HepG2 (cell line): Measurements from ENCODE around the gene HSD11B1L. TPM values are rescaled to one million over a fixed set of nuclear protein-coding genes. Genes with fewer than 3 reads are reported as not detected.

ENCODE experiments used
- AGO1 ChIP-seq: fragments of 200-400 bp; formaldehyde crosslinking; IDR thresholded peaks from 2 replicates; pipeline ENCODE4 v1.6.1; 2017; ENCODE audit warnings: mild to moderate bottlenecking, low read depth, low read length, moderate library complexity; ENCODE audit not compliant: poor library complexity, severe bottlenecking
- CAMTA2 ChIP-seq: sonication (generic); formaldehyde crosslinking; IDR thresholded peaks from 2 replicates; pipeline ENCODE4 v1.4.0; 2020; ENCODE audit warnings: mild to moderate bottlenecking, missing genetic modification reagents, borderline replicate concordance
- E2F5 ChIP-seq: sonication (generic); formaldehyde crosslinking; conservative IDR thresholded peaks from 2 replicates; pipeline ENCODE4 v1.4.0; 2020; ENCODE audit warnings: missing genetic modification reagents
- FOSL2 ChIP-seq: sonication (generic); formaldehyde crosslinking; IDR thresholded peaks from 2 replicates; pipeline ENCODE4 v1.4.0; 2020; ENCODE audit warnings: missing genetic modification reagents
- HNF1B ChIP-seq: sonication (generic); formaldehyde crosslinking; IDR thresholded peaks from 2 replicates; pipeline ENCODE4 v1.5.1; 2020; ENCODE audit warnings: mild to moderate bottlenecking, moderate library complexity, missing genetic modification reagents
- HNRNPK ChIP-seq: fragments of 200-400 bp; formaldehyde crosslinking; IDR thresholded peaks from 2 replicates; pipeline ENCODE4 v1.6.1; 2018; ENCODE audit warnings: low read length, low read depth, moderate library complexity, mild to moderate bottlenecking; ENCODE audit not compliant: poor library complexity, severe bottlenecking
- KLF11 ChIP-seq: IDR thresholded peaks from 2 replicates; pipeline ENCODE4 v1.6.1; 2016; ENCODE audit warnings: missing compliant biosample characterization
- KLF12 ChIP-seq: sonication (generic); formaldehyde crosslinking; IDR thresholded peaks from 2 replicates; pipeline ENCODE4 v1.4.0; 2020; ENCODE audit warnings: missing genetic modification reagents, borderline replicate concordance
- MXD4 ChIP-seq: IDR thresholded peaks from 2 replicates; pipeline ENCODE4 v1.6.1; 2016; ENCODE audit warnings: mild to moderate bottlenecking, missing biosample characterization, missing genetic modification reagents
- RXRB ChIP-seq: IDR thresholded peaks from 2 replicates; pipeline ENCODE4 v1.6.1; 2016; ENCODE audit warnings: borderline replicate concordance, missing genetic modification reagents, missing compliant biosample characterization
- SCMH1 ChIP-seq: sonication (generic); formaldehyde crosslinking; IDR thresholded peaks from 2 replicates; pipeline ENCODE4 v1.9.0; 2021; ENCODE audit warnings: missing genetic modification reagents, mild to moderate bottlenecking, borderline replicate concordance
- SMYD3 ChIP-seq: sonication (generic); formaldehyde crosslinking; IDR thresholded peaks from 2 replicates; pipeline ENCODE4 v1.8.1; 2023; ENCODE audit warnings: mild to moderate bottlenecking, missing genetic modification reagents
- TBX3 ChIP-seq: fragments of 450-650 bp; IDR thresholded peaks from 2 replicates; pipeline ENCODE4 v1.6.1; 2017; ENCODE audit warnings: antibody characterized with exemption, mild to moderate bottlenecking, inconsistent platforms, borderline replicate concordance
- THAP11 ChIP-seq: IDR thresholded peaks from 2 replicates; pipeline ENCODE4 v1.6.1; 2016; ENCODE audit warnings: missing biosample characterization, missing genetic modification reagents
- ZFP36 ChIP-seq: fragments of 150-350 bp; IDR thresholded peaks from 2 replicates; pipeline ENCODE4 v1.6.1; 2018; ENCODE audit warnings: borderline replicate concordance, low read length, low read depth; ENCODE audit not compliant: partially characterized antibody
- ZNF3 ChIP-seq: IDR thresholded peaks from 2 replicates; pipeline ENCODE4 v1.7.0; 2017; ENCODE audit warnings: inconsistent platforms
- ZNF646 ChIP-seq: sonication (generic); formaldehyde crosslinking; IDR thresholded peaks from 2 replicates; pipeline ENCODE4 v1.9.0; 2021; ENCODE audit warnings: mild to moderate bottlenecking, missing genetic modification reagents
- ZNF747 ChIP-seq: sonication (generic); formaldehyde crosslinking; IDR thresholded peaks from 2 replicates; pipeline ENCODE4 v1.8.1; 2023; ENCODE audit warnings: missing genetic modification reagents, mild to moderate bottlenecking, borderline replicate concordance
- polyA plus RNA-seq, 8 experiments: library from polyadenylated mRNA; depleted of rRNA in 3 of 8; stranded (reverse) in 7 of 8; unstranded in 1 of 8; fragments of >200 nt; fragmentation: Illumina TruSeq in 4 of 8; extraction: Trizol in 4 of 8; gene quantifications; 2 replicates each; pipeline versions ENCODE4 v1.2.1 to v1.2.3, GENCODE V29; 2011 to 2016; ENCODE audit warnings: low read depth in 4 of 8, missing spikeins in 1 of 8, mixed read lengths in 1 of 8; ENCODE audit not compliant: insufficient read depth in 1 of 8
- total RNA-seq, 5 experiments: library from RNA; depleted of rRNA; stranded (reverse); fragments of >200 nt; fragmentation: Illumina TruSeq; extraction: Trizol; gene quantifications; 2 replicates each; pipeline ENCODE4 v1.2.3, GENCODE V29; 2016; ENCODE audit warnings: low read depth in 1 of 5
- TF ChIP-seq, protein P1 (sequence below): fragments of 450-650 bp; IDR thresholded peaks from 2 replicates; pipeline ENCODE4 v1.6.1; 2016

HSD11B1L gene
- total and polyA plus RNA-seq, 2 of the 13 experiments (the other 11 are each of a cell fraction or from before 2014, with no cell fraction given) = 2.8 to 3.9 TPM

- TF ChIP-seq ZNF646 (CRISPR knock-in tag) (no peak), KLF12 (CRISPR knock-in tag) (0 out of 2 replicates have a peak, but pooled peaks have one; percentile 10), TBX3 (no peak), E2F5 (CRISPR knock-in tag) (no peak), KLF11 (no peak), RXRB (CRISPR knock-in tag) (peak; percentile 25), FOSL2 (CRISPR knock-in tag) (no peak; the same call in 1 of the 2 replicates), AGO1 (peak; percentile 42), ZFP36 (peak; percentile 97), SCMH1 (CRISPR knock-in tag) (no peak), CAMTA2 (CRISPR knock-in tag) (no peak), HNRNPK (peak; percentile 55), THAP11 (peak; percentile 83), MXD4 (CRISPR knock-in tag) (0 out of 2 replicates have a peak, but pooled peaks have one; percentile 22), ZNF3 (no peak), ZNF747 (0 out of 2 replicates have a peak, but pooled peaks have one; percentile 32), HNF1B (CRISPR knock-in tag) (peak; percentile 24; the same call in 1 of the 2 replicates), SMYD3 (CRISPR knock-in tag) (no peak)
- TF ChIP-seq, protein P1, sequence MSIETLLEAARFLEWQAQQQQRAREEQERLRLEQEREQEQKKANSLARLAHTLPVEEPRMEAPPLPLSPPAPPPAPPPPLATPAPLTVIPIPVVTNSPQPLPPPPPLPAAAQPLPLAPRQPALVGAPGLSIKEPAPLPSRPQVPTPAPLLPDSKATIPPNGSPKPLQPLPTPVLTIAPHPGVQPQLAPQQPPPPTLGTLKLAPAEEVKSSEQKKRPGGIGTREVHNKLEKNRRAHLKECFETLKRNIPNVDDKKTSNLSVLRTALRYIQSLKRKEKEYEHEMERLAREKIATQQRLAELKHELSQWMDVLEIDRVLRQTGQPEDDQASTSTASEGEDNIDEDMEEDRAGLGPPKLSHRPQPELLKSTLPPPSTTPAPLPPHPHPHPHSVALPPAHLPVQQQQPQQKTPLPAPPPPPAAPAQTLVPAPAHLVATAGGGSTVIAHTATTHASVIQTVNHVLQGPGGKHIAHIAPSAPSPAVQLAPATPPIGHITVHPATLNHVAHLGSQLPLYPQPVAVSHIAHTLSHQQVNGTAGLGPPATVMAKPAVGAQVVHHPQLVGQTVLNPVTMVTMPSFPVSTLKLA = no peak; the same call in 1 of the 2 replicates
Observed at GRCh38 chr19:5686647-5687359, 6.0 kb downstream of the HSD11B1L start (continued).
